HAP-1 (cell line): ENCODE results near the gene B4GAT1.
A peak's percentile ranks its signal among the peaks of the same experiment; 100 is the strongest.
"Not testable (repeated sequence)": the region's sequence is repeated elsewhere in the genome, so short reads cannot be mapped to it uniquely, and the experiment has no call there.

Experiments used
- DNase-seq, 2 experiments: peaks; one replicate each; pipeline ENCODE4 v3.0.0-alpha.2; 2016 to 2020; ENCODE audit warnings: low spot score in 2 of 2
- H3K27me3 ChIP-seq: fragments of 250-450 bp; sonication (Bioruptor Pico); 2 replicates; pipeline ENCODE4 v1.5.1; 2020; ENCODE audit warnings: low read depth, mild to moderate bottlenecking, moderate library complexity
- H3K36me3 ChIP-seq: fragments of 250-450 bp; sonication (Bioruptor Pico); replicated peaks from 2 replicates; pipeline ENCODE4 v1.5.1; 2020; ENCODE audit warnings: mild to moderate bottlenecking
- H3K4me1 ChIP-seq: fragments of 250-450 bp; sonication (Bioruptor Pico); 2 replicates; pipeline ENCODE4 v1.5.1; 2020; ENCODE audit warnings: mild to moderate bottlenecking
- H3K4me3 ChIP-seq: fragments of 250-450 bp; sonication (Bioruptor Pico); 2 replicates; pipeline ENCODE4 v1.5.1; 2020; ENCODE audit warnings: mild to moderate bottlenecking, moderate library complexity
- H3K9me3 ChIP-seq: fragments of 250-450 bp; sonication (Bioruptor Pico); 2 replicates; pipeline ENCODE4 v1.5.1; 2020; ENCODE audit warnings: mild to moderate bottlenecking, moderate library complexity
- in situ Hi-C: fragments of 300-500 bp; cut with MboI; formaldehyde crosslinking; loops from 3 replicates; pipeline ENCODE4 v1.14.3; 2020; ENCODE audit warnings: low sequenced_read_pairs, inconsistent platforms, mixed read lengths

The B4GAT1 gene

DNA sequence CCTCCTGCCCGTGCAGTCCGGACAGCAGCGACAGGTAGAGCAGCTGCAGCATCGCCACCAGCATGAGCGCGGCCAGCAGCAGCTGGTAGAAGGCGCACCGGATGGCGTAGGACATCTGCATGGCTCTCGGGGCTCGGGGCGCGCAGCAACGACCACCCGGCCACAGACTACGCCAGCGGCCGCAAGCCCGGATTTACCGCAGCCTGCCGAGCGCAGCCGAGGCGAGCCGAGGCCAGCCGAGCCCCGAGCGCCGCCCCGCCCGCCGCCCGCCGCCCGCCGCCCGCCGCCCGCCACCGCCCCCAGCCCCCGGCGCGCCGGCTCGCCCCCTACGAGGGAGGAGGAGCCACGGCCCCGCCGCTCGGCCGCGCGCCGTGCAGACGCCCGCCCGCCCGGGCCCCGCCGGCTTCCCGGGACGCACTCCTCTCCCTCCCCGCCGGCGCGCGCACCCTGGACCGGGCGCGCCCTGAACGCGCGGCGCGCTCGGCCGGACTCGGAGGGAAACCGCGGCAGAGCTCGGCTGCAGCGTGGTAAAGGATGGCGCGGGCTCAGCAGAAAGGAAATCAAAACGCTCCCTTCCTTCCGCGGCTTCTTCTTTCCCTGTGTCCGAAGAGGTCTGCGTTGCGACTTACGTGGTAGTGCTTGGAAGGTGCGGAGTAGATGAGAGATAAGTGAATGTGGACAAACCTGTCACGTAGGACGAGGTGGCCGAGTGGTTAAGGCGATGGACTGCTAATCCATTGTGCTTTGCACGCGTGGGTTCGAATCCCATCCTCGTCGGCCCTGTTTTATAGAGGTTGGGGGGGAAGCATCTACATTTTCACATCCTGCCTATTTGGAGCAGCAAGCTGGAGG lies at the start of gene B4GAT1:
TSS of gene B4GAT1 (minus strand) at position 205 of the 852 bp plus-strand sequence. CDS start at position 121, 84 bp downstream.
- Histone ChIP-seq H3K36me3 (peaks cover 10% of the 10 kb centered on the region), H3K27me3 (no peaks in the 10 kb centered on the region), H3K4me3 (peak within 1 kb of the TSS; percentile 68), H3K4me1 (peaks cover 19% of the 10 kb centered on the region), H3K9me3 (no peaks in the 10 kb centered on the region)
- in situ Hi-C loops = no loop called here
- DNase-seq = peak; percentile 68 to 90

DNA sequence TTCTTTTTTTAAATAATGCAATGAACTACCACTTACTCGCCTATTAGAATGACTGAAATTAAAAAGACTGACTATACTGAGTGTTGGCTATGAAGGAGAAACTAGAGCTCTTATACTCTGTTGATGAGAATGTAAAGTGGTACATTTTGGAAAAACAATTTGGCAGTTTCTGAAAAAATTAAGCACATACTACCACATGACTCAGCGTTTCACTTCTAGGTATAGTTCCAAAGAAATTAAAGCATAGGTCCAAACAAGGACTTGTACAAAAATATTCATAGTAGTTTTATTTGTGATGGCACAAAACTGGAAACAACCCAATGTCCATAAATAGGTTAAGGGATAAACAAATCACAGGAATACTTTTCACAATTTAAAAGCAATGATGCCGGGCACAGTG lies 46.5 kb upstream of the B4GAT1 start:
- DNase-seq = no peak
- in situ Hi-C loops = no loop called here
- Histone ChIP-seq H3K9me3 (no peaks in the 10 kb centered on the region), H3K36me3 (no peaks in the 10 kb centered on the region), H3K27me3 (peaks cover 20% of the 10 kb centered on the region), H3K4me3 (no peak overlapping the region), H3K4me1 (no peaks in the 10 kb centered on the region)

DNA sequence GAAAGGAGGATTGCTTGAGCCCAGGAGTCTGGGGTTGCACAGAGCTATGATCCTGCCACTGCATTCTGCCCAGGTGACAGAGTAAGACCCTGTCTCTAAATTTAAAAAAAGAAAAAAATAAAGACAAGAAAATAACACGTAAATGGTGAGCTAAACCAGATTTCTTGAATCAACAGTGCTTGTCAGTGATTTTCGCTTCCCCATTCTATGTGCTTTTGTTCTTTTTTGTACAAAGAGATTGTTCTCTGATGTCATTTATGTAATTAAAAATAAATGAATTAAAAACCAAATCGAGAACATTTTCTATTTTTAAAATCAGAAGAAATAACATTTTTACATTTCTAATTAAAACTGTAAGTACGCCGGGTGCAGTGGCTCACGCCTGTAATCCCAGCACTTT lies 43.9 kb upstream of the B4GAT1 start:
- in situ Hi-C loops = no loop called here
- peaks cover 20% of the 10 kb centered on the region for H3K27me3 ChIP-seq
- no peak for DNase-seq
- no peaks in the 10 kb centered on the region for H3K9me3 ChIP-seq
- peaks cover 2% of the 10 kb centered on the region; the same call in 1 of the 2 replicates for H3K4me1 ChIP-seq
- H3K4me3 ChIP-seq = no peak overlapping the region
- H3K36me3 ChIP-seq = no peaks in the 10 kb centered on the region

DNA sequence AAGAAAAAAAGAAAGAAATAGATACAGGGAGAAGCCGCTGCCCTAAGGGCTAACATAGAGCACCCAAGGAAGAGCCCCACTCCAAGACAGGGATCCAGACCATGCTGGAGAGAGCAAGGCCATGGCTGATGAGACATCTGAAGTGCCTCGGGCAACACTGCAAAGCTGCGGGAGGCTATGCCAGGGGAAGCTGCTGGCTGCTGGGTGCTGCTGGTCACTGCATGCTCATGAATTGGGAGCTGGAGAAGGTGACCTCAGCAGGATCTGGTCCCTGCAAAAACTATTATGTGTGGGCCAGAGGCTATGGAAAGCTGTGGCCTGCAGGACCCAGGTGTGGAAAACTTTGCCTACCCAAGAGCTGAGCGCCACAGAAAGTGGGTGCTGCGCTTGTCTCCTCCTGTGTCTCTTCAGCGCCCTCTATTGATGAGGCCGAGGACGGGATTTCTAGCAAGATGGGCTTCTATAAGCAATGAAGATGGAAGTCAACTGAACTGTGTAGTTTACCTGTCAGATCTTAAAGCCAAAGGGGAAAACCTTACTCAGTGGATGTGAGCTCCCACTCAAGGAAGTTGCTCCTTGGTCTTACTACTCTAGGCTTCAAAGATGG lies 41.5 kb upstream of the B4GAT1 start:
- in situ Hi-C loops = no loop called here
- no peaks in the 10 kb centered on the region for H3K36me3 ChIP-seq
- H3K9me3 ChIP-seq = no peaks in the 10 kb centered on the region
- H3K4me1 ChIP-seq = peaks cover 2% of the 10 kb centered on the region; the same call in 1 of the 2 replicates
- no peak overlapping the region for H3K4me3 ChIP-seq
- peaks cover 20% of the 10 kb centered on the region for H3K27me3 ChIP-seq
- peak; percentile 63 to 86 for DNase-seq

DNA sequence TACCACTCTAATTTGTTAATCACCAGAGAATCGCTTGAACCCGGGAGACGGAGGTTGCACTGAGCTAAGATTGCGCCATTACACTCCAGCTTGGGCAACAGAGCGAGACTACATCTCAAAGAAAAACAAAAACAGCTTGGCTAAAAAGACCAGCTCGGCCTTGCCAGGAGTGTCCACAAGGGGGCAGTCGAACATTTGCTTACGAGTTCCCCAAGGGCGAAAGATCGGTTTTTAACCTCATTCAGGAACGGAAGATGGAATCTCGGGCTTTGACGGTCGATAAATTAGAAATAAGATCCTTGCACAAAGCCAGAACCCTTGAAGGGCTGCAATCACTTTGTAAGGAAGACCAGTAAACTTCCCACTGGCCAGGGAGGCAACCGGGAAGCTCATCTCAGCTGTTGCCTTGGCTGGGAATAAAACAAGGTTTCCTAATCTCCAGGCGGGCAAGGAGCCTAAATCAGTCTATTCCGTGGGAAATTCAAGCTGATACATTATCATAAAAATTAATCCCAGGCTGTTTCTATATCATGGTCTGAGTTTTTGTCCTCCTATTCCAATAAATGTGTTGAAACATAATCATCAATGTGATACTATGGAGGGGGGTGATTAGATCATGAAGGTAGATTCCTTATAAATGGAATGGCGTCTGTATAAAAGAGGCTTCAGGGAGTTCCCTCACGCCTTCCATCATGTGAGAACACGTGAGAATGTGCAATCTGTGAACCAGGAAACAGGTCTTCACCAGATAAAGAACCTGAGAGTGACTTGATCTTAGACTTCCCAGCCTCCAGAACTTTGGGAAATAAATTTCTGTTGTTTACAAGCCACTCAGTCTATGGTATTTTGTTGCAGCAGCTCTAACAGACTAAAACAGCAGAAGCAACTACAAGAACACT lies 39.0 kb upstream of the B4GAT1 start:
- DNase-seq = peak; percentile 72 to 93
- Histone ChIP-seq H3K4me1 (peaks cover 2% of the 10 kb centered on the region; the same call in 1 of the 2 replicates), H3K36me3 (no peaks in the 10 kb centered on the region), H3K4me3 (peak overlapping the region; percentile 5; the same call in 1 of the 2 replicates), H3K9me3 (no peaks in the 10 kb centered on the region), H3K27me3 (peaks cover 13% of the 10 kb centered on the region)
- in situ Hi-C loops = no loop called here

DNA sequence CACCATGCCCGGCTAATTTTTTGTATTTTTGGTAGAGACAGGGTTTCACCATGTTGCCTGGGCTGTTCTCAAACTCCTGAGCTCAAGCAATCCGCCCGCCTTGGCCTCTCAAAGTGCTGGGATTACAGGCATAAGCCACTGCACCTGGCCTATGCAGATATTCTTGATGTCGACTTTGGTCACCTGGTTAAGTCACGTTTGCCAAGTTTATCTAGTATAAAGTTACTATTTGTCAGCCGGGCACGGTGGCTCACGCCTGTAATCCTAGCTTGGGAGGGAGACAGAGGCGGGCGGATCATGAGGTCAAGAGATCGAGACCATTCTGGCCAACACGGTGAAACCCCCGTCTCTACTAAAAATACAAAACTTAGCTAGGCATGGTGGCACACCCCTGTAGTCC lies 36.9 kb upstream of the B4GAT1 start:
- not testable (repeated sequence) for H3K4me1 ChIP-seq

DNA sequence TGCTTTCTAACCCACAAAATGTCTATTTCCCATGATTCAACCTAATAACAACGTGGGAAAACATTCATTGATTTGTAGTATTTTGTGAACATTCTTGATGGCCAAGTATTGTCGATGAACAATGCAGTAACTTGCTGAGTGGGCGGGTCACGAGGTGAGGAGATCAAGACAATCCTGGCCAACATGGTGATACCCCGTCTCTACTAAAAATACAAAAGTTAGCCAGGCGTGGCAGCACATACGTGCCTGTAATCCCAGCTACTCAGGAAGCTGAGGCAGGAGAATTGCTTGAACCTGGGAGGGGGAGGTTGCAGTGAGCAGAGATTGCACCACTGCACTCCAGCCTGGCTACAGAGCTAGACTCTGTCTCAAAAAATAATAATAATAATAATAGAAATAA lies 32.8 kb upstream of the B4GAT1 start:
- H3K36me3 ChIP-seq, H3K4me1 ChIP-seq, H3K4me3 ChIP-seq, DNase-seq, H3K9me3 ChIP-seq, in situ Hi-C loops, H3K27me3 ChIP-seq: not testable (repeated sequence)

More for the DNA sequence above, 36.9 kb upstream of the B4GAT1 start:
- H3K27me3 ChIP-seq, H3K4me3 ChIP-seq, H3K36me3 ChIP-seq, in situ Hi-C loops, H3K9me3 ChIP-seq, DNase-seq: not testable (repeated sequence)

DNA sequence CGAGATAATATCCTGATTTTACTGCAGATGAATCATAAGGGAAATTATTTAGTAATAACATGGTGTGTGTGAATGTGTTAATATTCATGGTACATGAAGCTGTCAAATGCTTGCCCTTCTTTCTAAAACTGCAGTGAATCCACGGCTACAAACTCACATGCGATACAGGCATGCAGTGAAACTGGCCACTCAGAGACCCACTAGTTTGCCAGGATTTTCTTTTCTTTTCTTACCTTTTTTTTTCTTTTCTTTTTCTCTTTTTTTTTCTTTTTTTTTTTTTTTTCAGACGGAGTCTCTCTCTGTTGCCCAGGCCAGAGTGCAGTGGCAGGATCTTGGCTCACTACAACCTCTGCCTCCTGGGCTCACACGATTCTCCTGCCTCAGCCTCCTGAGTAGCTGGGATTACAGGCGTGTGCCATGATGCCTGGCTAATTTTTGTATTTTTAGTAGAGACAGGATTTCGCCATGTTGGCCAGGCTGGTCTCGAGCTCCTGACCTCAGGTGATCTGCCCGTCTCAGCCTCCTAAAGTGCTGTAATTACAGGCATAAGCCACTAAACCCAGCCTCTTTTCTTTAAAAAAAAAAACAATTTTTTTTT lies 26.4 kb upstream of the B4GAT1 start:
- H3K4me3 ChIP-seq, H3K9me3 ChIP-seq, H3K27me3 ChIP-seq, in situ Hi-C loops, DNase-seq: not testable (repeated sequence)
- Histone ChIP-seq H3K4me1 (peaks cover 11% of the 10 kb centered on the region), H3K36me3 (peaks cover 15% of the 10 kb centered on the region)

DNA sequence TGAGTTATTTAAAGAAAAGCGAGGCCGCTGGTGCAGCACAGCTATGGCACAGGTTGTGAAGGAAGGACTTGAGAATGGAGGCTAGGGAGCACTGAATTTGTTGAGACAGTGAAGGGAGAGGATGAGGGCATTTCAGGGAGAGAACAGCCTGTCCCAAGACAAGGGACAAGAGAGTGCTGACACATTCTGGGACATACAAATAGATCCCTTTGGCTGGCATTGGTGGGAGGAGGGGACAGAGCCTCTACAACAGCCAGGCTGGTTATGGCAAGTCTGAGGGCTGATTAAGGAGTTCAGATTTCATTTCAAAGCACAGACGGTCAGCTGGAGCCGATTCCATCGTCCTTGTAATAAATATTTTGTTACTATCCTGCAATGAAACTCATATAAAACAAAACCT lies 25.8 kb upstream of the B4GAT1 start:
- H3K4me3 ChIP-seq = no peak overlapping the region
- in situ Hi-C loops = no loop called here
- no peak for DNase-seq
- peaks cover 20% of the 10 kb centered on the region for H3K36me3 ChIP-seq
- H3K9me3 ChIP-seq = no peaks in the 10 kb centered on the region
- peaks cover 11% of the 10 kb centered on the region for H3K4me1 ChIP-seq
- H3K27me3 ChIP-seq = no peaks in the 10 kb centered on the region

DNA sequence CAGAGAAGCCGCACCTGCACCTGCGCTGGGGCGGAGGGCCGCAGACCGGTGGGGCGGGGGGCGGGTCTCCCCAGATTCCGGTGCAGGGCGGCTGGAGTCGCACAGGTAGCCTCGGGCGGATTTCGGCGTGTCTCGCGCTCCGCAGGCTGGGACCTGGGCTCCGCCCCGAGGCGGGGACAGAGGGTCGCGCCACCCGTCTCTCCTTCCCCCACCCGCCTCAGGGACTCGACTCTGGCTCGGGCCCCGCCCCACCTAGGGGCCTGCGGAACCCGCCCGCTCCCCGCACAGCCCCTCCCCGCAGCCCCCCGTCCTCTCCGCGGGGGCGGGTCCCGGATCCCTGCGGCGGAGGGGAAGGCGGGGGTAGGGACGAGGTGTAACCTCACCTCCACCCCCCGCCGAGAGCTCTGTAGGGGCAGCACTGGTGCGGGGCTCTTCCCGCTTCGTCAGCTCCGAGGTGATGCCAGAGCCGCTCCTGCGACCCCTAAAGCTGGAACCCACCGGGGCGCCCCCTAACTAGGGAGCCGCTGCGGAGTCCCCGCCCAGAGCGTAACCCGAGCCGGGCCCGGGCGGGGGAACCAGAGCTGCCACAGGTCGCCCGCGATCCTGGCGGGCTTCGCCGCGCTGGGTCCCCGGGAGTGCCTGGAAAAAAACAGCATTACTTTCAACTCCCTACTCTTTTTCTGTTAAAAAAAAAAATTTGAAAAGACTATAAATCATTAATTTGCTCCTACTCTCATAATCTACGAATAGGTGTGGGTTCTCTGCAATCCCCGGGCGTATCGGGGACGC lies 24.4 kb upstream of the B4GAT1 start, which contains the start of gene SLC29A2:
TSS of gene SLC29A2 (minus strand) at position 134 of the 789 bp plus-strand sequence. CDS start 169 bp downstream, outside the sequence.
- H3K4me3 ChIP-seq = peak within 1 kb of the TSS; percentile 79
- H3K9me3 ChIP-seq = no peaks in the 10 kb centered on the region
- H3K27me3 ChIP-seq = no peaks in the 10 kb centered on the region
- DNase-seq = peak; percentile 93 to 98
- H3K4me1 ChIP-seq = peaks cover 11% of the 10 kb centered on the region
- in situ Hi-C loops = no loop called here
- peaks cover 33% of the 10 kb centered on the region for H3K36me3 ChIP-seq

DNA sequence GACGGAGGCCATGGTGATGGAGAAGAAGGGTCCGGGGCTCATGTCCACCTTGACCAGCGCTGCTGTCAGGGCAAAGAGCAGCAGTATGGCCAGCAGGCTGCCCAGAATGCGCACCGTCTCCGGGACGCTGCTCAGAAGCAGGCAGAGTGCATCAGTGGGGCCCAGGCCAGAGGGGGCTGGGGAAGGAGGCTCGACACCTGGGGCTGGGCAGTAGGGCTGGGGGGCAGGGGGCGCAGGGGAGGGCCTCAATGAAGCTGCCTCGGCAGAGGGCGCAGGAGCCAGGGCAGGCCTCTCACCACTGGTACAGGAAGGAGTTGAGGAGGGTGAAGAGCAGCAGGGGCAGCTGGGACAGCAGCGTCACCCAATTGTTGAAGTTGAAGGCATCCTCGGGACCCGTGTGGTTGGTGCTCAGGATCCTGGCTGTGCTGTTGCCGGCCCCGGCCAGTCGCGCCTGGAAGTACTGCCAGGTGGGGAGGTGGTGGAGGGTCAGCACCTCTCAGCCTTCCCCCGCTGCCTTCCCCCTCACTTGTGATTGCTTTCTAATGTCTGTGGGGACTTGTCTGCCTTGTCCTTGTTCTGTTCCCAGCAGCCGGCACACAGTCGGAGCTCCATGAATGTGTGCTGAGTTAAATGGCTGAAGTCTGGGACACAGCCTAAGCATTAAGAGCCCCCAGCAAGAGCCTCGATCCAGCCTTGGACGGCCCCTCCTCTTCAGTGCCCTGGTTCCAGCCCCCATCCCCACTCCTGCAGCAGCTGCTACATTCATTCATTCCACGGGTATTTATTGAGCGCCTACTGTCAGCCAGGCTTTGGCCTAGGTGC lies 21.9 kb upstream of the B4GAT1 start:
- Histone ChIP-seq H3K4me1 (peaks cover 11% of the 10 kb centered on the region), H3K9me3 (no peaks in the 10 kb centered on the region), H3K27me3 (no peaks in the 10 kb centered on the region), H3K36me3 (peaks cover 57% of the 10 kb centered on the region), H3K4me3 (no peak overlapping the region)
- no peak for DNase-seq
- in situ Hi-C loops = no loop called here

DNA sequence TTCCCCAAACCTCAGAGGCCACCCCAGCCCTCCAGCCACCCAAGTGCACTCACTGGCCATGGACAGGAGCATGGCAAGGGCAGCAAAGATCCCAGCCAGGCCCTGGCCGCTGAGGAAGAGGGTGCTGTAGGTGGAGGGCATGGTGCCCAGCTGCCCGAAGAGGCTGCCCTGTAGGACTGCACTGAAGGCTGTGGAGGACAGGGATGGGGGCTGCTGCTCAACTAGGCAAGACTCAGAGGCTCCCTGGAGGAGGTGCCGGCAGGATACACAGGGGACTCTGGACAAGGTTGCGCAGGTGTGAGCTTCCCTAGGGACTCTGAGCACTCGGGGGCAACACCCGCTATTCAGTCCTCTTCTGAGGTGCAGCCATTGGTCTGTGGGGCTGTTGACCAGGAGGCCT lies 21.1 kb upstream of the B4GAT1 start:
- H3K9me3 ChIP-seq = no peaks in the 10 kb centered on the region
- H3K4me1 ChIP-seq = peaks cover 9% of the 10 kb centered on the region
- peaks cover 61% of the 10 kb centered on the region for H3K36me3 ChIP-seq
- in situ Hi-C loops = no loop called here
- H3K4me3 ChIP-seq = no peak overlapping the region
- no peaks in the 10 kb centered on the region for H3K27me3 ChIP-seq
- DNase-seq = no peak
